Measurements from ENCODE around the gene SERF2.
"Not testable (repeated sequence)": the region's sequence is repeated elsewhere in the genome, so short reads cannot be mapped to it uniquely, and the experiment has no call there.

SERF2 gene

GRCh38 chr15:43791993-43792760, at the start of gene SERF2:
TSS of gene SERF2 (plus strand) at chr15:43792320. CDS start at chr15:43792377, 57 bp downstream.
- DNase-seq: peak; percentile 93

GRCh38 chr15:43746245-43746902, 45.7 kb upstream of the SERF2 start, which contains the start of gene PDIA3:
TSS of gene PDIA3 (plus strand) at chr15:43746438. CDS start at chr15:43746540, 102 bp downstream.
- DNase-seq: peak; percentile 42

- DNase-seq: not testable (repeated sequence)
Observed at GRCh38 chr15:43746903-43747309, 45.2 kb upstream of the SERF2 start.

- DNase-seq: no peak
Observed at GRCh38 chr15:43748376-43748775, 43.7 kb upstream of the SERF2 start.

GRCh38 chr15:43749690-43750345, 42.3 kb upstream of the SERF2 start:
- DNase-seq: no peak

- no peak for DNase-seq
Observed at GRCh38 chr15:43751885-43752284, 40.2 kb upstream of the SERF2 start.

- no peak for DNase-seq
Observed at GRCh38 chr15:43762824-43763223, 29.3 kb upstream of the SERF2 start.

- no peak for DNase-seq
Observed at GRCh38 chr15:43763819-43764446, 28.2 kb upstream of the SERF2 start.

- DNase-seq: no peak
Observed at GRCh38 chr15:43769584-43770228, 22.4 kb upstream of the SERF2 start.

GRCh38 chr15:43771816-43772215, 20.3 kb upstream of the SERF2 start:
- no peak for DNase-seq

GRCh38 chr15:43772624-43773023, 19.5 kb upstream of the SERF2 start:
- DNase-seq: no peak

- no peak for DNase-seq
Observed at GRCh38 chr15:43774062-43774461, 18.1 kb upstream of the SERF2 start.

GRCh38 chr15:43775411-43775965, 16.6 kb upstream of the SERF2 start:
- DNase-seq: peak; percentile 36

- no peak for DNase-seq
Observed at GRCh38 chr15:43776101-43776717, 15.9 kb upstream of the SERF2 start.

GRCh38 chr15:43776718-43777266, 15.3 kb upstream of the SERF2 start, which contains the start of gene ELL3:
TSS of gene ELL3 (minus strand) at chr15:43776966. CDS start at chr15:43776901, 65 bp downstream.
- peak; percentile 33 for DNase-seq

- peak; percentile 58 for DNase-seq
Observed at GRCh38 chr15:43777267-43777914, 14.7 kb upstream of the SERF2 start.

GRCh38 chr15:43779016-43779415, 13.1 kb upstream of the SERF2 start:
- DNase-seq: no peak

GRCh38 chr15:43789409-43789808, 2.7 kb upstream of the SERF2 start:
- DNase-seq: no peak

GRCh38 chr15:43792761-43793476, 799 bp downstream of the SERF2 start:
- DNase-seq: no peak

- DNase-seq: no peak
Observed at GRCh38 chr15:43793647-43794046, 1.5 kb downstream of the SERF2 start.
